PFSK-1 (cell line): Measurements from ENCODE around the gene PCED1A.

Source experiments
- FOXP2 ChIP-seq: optimal IDR thresholded peaks from 2 replicates; pipeline ENCODE3; 2011; ENCODE audit warnings: borderline replicate concordance, control low read depth, inconsistent platforms; ENCODE audit not compliant: insufficient read depth; ENCODE audit errors: extremely low read length, extremely low read depth
- POLR2AphosphoS5 ChIP-seq: IDR thresholded peaks from 2 replicates; pipeline ENCODE4 v1.6.1; 2012; ENCODE audit warnings: low read depth, mild to moderate bottlenecking, control low read depth, low read length, moderate library complexity
- REST ChIP-seq, 2 experiments: IDR thresholded peaks; 2 replicates each; pipeline versions ENCODE4 v1.6.1 to v1.8.0; 2011 to 2012; ENCODE audit warnings: low read depth in 2 of 2, low read length in 2 of 2, control low read depth in 1 of 2, inconsistent platforms in 1 of 2, mild to moderate bottlenecking in 1 of 2, moderate library complexity in 1 of 2; ENCODE audit not compliant: insufficient read depth in 1 of 2
- SIN3A ChIP-seq: IDR thresholded peaks from 2 replicates; pipeline ENCODE4 v1.6.1; 2012; ENCODE audit warnings: mild to moderate bottlenecking, low read length, moderate library complexity, borderline replicate concordance; ENCODE audit not compliant: insufficient read depth
- TAF1 ChIP-seq: IDR thresholded peaks from 2 replicates; pipeline ENCODE4 v1.6.1; 2012; ENCODE audit warnings: low read length, control low read depth, borderline replicate concordance; ENCODE audit not compliant: insufficient read depth

PCED1A gene

GRCh38 chr20:2883726-2884637, 43.5 kb upstream of the PCED1A start:
- no peak for TF ChIP-seq TAF1
- TF ChIP-seq POLR2AphosphoS5 = no peak
- TF ChIP-seq SIN3A = no peak
- no peak for TF ChIP-seq FOXP2

- no peak for TF ChIP-seq FOXP2
- TF ChIP-seq TAF1 = no peak
- no peak for TF ChIP-seq SIN3A
These were observed 40.2 kb upstream of the PCED1A start for GRCh38 chr20:2880650-2881049.

- TF ChIP-seq POLR2AphosphoS5 (no peak), SIN3A (no peak), REST (IDR thresholded peaks at IDR 0.05; ENCODE audit: insufficient read depth in 1 of 2, low read depth in 2 of 2, low read length in 2 of 2) (no peak), TAF1 (no peak), FOXP2 (no peak)
These were observed 38.7 kb upstream of the PCED1A start for GRCh38 chr20:2879146-2879545.

GRCh38 chr20:2878515-2878914, 38.1 kb upstream of the PCED1A start:
- no peak for TF ChIP-seq SIN3A
- no peak for TF ChIP-seq REST (IDR thresholded peaks at IDR 0.05; ENCODE audit: insufficient read depth in 1 of 2, low read depth in 2 of 2, low read length in 2 of 2)
- no peak for TF ChIP-seq FOXP2
- no peak for TF ChIP-seq TAF1
- TF ChIP-seq POLR2AphosphoS5 = no peak

- no peak for TF ChIP-seq SIN3A
- TF ChIP-seq POLR2AphosphoS5 = no peak
- TF ChIP-seq FOXP2 = no peak
- no peak for TF ChIP-seq REST (IDR thresholded peaks at IDR 0.05; ENCODE audit: insufficient read depth in 1 of 2, low read depth in 2 of 2, low read length in 2 of 2)
- TF ChIP-seq TAF1 = no peak
These were observed 35.3 kb upstream of the PCED1A start for GRCh38 chr20:2875690-2876203.

- TF ChIP-seq POLR2AphosphoS5 (no peak), TAF1 (no peak), REST (IDR thresholded peaks at IDR 0.05; ENCODE audit: insufficient read depth in 1 of 2, low read depth in 2 of 2, low read length in 2 of 2) (no peak), FOXP2 (no peak), SIN3A (no peak)
These were observed 34.0 kb upstream of the PCED1A start for GRCh38 chr20:2874456-2874855.
